ENCODE results near the gene PTPRO.

DNA sequence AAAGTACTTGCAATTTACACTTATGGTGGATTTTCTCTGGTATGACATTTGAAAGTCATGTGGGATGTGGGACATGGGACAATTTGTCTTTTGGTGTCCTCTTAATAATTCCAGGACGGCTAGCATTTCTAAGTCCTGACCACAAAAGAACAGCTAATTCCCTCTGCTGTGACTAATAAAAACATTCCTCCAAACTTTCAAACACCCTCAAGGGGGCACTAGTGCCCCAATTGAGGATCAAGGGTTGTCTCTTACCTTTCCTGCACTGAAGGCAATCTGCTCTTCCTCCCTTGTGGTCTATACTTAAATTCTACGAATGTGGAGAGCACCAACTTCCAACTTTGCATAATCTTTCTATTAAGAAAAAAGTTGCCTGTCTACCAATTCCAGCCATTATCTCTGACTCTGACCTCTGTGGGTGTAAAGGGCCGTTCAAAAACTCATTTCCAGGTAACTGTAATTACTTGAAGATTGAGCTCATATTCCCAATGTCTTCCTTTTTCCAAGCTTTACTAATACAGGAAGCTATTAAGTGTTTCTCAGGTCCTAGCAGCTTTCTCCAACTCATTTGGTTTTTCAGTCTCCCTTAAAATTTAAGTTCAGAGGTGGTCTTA is 210.2 kb downstream of the PTPRO start:
- TF ChIP-seq EZH2 (IDR thresholded peaks at IDR 0.05; ENCODE audit: low read length, unreplicated experiment) (no peak), EZH2phosphoT487 (IDR thresholded peaks at IDR 0.05; ENCODE audit: borderline replicate concordance, low read length) (no peak)
- TF ChIP-seq, protein P1, sequence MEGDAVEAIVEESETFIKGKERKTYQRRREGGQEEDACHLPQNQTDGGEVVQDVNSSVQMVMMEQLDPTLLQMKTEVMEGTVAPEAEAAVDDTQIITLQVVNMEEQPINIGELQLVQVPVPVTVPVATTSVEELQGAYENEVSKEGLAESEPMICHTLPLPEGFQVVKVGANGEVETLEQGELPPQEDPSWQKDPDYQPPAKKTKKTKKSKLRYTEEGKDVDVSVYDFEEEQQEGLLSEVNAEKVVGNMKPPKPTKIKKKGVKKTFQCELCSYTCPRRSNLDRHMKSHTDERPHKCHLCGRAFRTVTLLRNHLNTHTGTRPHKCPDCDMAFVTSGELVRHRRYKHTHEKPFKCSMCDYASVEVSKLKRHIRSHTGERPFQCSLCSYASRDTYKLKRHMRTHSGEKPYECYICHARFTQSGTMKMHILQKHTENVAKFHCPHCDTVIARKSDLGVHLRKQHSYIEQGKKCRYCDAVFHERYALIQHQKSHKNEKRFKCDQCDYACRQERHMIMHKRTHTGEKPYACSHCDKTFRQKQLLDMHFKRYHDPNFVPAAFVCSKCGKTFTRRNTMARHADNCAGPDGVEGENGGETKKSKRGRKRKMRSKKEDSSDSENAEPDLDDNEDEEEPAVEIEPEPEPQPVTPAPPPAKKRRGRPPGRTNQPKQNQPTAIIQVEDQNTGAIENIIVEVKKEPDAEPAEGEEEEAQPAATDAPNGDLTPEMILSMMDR (conservative IDR thresholded peaks at IDR 0.05; ENCODE audit: low read depth, low read length), result peak; percentile 77
